Mucosa of stomach (tissue), 1 donor: ENCODE measurements around the gene KATNBL1.
"Not testable (repeated sequence)": the region's sequence is repeated elsewhere in the genome, so short reads cannot be mapped to it uniquely, and the experiment has no call there.

Experiments
- H3K27me3 ChIP-seq: one replicate; pipeline ENCODE4 v1.7.0; 2013; ENCODE audit warnings: mild to moderate bottlenecking, low read length; ENCODE audit not compliant: control insufficient read depth, insufficient read depth
- H3K36me3 ChIP-seq: one replicate; pipeline ENCODE4 v1.7.0; 2013; ENCODE audit warnings: low read length; ENCODE audit not compliant: control insufficient read depth, insufficient read depth
- H3K4me1 ChIP-seq: one replicate; pipeline ENCODE4 v1.7.0; 2013; ENCODE audit warnings: mild to moderate bottlenecking, low read length; ENCODE audit not compliant: control insufficient read depth, insufficient read depth
- H3K4me3 ChIP-seq: one replicate; pipeline ENCODE4 v1.7.0; 2013; ENCODE audit warnings: low read length
- H3K9ac ChIP-seq: one replicate; pipeline ENCODE4 v1.7.0; 2013; ENCODE audit warnings: mild to moderate bottlenecking, low read length, moderate library complexity
- H3K9me3 ChIP-seq: one replicate; pipeline ENCODE4 v1.7.0; 2013; ENCODE audit warnings: mild to moderate bottlenecking, low read length, moderate library complexity; ENCODE audit not compliant: control insufficient read depth
- donor health status: Pancreatic carcinoma.

Gene KATNBL1

DNA sequence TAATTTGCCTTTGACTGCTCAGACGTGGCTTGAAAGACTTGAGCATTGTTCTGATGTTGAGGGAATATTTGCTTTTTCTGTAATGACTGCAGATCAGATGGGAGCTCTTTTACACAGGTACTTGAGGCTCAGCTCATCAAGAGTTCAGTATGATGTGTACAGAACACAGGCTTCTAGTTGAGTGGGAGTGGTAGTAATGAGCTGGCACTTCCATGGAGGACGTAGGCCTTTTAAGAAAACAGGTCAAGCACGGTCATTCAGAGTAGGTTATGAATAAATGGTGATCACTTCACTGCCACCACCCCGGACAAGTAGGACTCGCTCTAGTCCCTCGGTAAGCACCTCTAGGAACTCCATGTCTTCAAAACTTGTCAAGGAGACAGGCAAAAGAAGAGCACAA, 23.7 kb upstream of the KATNBL1 start:
- no peaks in the 10 kb centered on the region for H3K4me1 ChIP-seq
- no peak overlapping the region for H3K4me3 ChIP-seq
- H3K36me3 ChIP-seq = no peaks in the 10 kb centered on the region

DNA sequence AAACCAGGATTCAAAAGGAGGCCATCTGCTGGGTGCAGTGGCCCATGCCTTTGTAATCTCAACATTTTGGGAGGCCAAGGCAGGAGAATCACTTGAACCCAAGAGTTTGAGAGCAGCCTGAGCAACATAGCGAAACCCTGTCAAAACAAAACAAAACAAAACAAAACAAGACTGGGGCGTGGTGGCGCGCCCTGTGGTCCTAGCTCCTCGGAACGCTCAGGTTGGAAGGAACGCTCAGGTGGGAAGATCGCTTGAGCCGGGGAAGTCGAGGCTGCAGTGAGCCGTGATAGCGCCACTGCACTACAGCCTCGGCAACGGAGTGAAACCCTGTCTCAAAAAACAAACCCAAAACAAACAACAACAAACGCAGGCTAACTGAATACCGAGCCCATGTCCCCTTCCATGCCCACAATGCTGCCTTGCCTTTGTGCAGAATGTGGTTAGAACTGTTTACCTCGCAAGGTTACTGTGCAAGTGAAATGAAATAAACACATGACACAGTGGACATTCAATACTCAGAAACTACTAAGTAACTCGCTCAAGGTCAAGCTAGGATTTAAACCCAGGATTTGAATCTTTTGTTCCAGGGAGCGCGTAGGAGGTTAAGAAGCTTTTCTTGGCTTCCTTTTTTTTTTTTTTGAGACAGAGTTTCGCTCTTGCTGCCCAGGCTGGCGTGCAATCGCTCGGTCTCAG, 14.2 kb upstream of the KATNBL1 start:
- Histone ChIP-seq H3K4me3 (peak overlapping the region; percentile 93), H3K9ac (peak overlapping the region; percentile 87), H3K9me3 (no peaks in the 10 kb centered on the region), H3K4me1 (peaks cover 8% of the 10 kb centered on the region), H3K27me3 (no peaks in the 10 kb centered on the region), H3K36me3 (no peaks in the 10 kb centered on the region)

More for the DNA sequence above, 23.7 kb upstream of the KATNBL1 start:
- Histone ChIP-seq H3K9ac (no peak overlapping the region), H3K27me3 (no peaks in the 10 kb centered on the region), H3K9me3 (no peaks in the 10 kb centered on the region)

DNA sequence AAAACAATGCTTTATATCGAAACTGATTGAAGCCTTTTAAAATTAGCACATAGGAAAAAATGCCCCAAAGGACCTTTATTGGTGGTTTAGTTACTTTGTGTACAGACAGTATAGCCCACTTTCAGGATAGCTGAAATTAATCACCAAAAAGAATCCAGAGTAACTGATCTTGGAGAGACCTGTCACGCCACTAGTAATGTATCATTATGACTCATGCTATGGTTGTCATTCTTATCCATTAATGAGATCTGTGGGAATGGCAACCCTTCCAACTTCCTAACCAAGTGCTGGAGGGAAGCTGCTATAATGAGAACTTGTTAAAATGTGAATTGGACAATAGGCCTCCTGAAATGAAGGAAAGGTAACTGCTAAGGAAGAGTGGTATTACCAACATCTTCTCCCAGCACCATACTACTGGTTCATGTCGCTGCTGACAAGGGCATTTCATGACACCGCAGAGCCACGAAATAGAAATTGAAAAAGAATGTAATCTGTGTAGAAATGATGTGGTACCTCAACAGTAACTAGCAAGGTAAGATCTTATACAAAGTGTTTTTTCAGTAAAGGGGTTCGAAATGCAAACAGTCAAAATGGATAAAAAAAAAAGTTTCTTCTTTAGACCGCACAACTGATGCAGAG, 7.8 kb upstream of the KATNBL1 start:
- no peaks in the 10 kb centered on the region for H3K9me3 ChIP-seq
- H3K9ac ChIP-seq = no peak overlapping the region
- no peaks in the 10 kb centered on the region for H3K27me3 ChIP-seq
- no peaks in the 10 kb centered on the region for H3K4me1 ChIP-seq
- H3K36me3 ChIP-seq = no peaks in the 10 kb centered on the region
- no peak overlapping the region for H3K4me3 ChIP-seq

DNA sequence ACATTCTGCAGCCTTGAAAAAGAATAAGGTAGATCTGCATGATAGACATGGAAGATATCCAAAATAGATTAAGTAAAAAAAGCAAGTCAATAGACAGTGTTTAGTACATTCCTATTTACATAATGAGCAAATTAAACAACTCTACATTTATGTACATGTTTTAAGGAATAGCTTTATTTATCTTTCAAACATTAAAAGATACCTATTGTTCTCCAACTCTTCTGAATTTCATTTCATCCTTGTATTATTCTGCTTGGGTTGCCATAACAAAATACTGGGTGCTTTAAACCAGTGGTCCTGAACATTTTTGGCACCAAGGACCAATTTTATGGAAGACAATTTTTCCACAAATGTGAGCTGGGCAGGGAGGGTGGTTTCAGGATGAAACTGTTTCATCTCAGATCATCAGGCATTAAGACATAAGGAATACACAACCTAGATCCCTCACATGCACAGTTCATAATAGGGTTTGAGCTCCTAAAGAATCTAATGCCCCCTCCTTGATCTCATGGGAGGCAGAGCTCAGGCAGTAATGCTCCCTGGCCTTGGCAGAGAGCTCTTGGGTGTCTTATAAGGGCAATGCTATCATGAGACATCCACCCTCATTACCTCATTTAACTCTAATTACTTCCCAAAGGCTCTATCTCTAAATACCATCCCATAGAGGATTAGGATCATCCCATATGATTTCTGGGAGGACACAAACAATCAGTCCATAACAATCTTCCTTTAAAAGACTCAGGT, 6.8 kb upstream of the KATNBL1 start:
- H3K9ac ChIP-seq = no peak overlapping the region
- H3K9me3 ChIP-seq = no peaks in the 10 kb centered on the region
- H3K4me1 ChIP-seq = no peaks in the 10 kb centered on the region
- no peaks in the 10 kb centered on the region for H3K36me3 ChIP-seq
- no peaks in the 10 kb centered on the region for H3K27me3 ChIP-seq
- no peak overlapping the region for H3K4me3 ChIP-seq

DNA sequence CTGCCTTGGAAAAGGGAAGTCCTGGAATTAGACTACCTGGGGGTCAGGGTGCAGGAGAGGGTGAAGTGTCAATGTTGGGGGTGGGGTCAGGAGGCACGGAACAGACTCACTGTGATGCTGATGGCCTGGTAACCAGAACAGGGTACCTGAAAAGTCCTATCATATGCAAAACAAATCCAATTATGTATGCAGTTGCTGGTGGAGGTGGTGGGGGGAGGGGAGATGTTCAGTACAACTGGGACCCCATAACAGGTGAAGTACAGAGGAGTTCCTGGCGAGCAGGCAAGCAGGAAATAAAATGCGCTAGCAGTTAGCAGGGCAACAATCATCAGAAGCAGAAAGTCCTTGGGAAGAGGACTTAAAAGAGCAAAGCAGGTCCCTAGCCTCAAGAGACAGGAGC, 4.2 kb upstream of the KATNBL1 start:
- no peaks in the 10 kb centered on the region for H3K27me3 ChIP-seq
- H3K4me1 ChIP-seq = peaks cover under 1% of the 10 kb centered on the region
- H3K9ac ChIP-seq = no peak overlapping the region
- no peak overlapping the region for H3K4me3 ChIP-seq
- H3K36me3 ChIP-seq = no peaks in the 10 kb centered on the region
- no peaks in the 10 kb centered on the region for H3K9me3 ChIP-seq

DNA sequence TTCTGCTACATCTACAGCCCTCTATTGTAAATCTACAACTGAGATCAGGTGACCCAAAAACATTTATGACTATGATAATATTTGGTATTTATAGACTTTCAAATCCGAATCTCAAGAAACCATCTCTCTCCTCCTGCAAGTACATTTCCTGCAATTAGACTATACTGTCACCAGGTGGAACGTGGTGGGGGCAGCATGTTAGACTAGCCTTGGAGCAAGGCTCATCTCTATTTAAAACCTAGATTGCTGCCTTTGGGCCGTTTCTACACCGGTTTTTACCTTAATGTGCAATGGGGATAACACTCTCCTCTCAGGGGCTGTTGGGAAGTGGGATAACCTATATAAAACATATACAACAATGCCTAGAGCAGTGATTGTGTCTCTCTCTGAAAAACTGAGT, 3.8 kb upstream of the KATNBL1 start:
- Histone ChIP-seq H3K4me3 (no peak overlapping the region), H3K36me3 (no peaks in the 10 kb centered on the region), H3K9me3 (no peaks in the 10 kb centered on the region), H3K4me1 (peaks cover 5% of the 10 kb centered on the region), H3K27me3 (no peaks in the 10 kb centered on the region), H3K9ac (no peak overlapping the region)

DNA sequence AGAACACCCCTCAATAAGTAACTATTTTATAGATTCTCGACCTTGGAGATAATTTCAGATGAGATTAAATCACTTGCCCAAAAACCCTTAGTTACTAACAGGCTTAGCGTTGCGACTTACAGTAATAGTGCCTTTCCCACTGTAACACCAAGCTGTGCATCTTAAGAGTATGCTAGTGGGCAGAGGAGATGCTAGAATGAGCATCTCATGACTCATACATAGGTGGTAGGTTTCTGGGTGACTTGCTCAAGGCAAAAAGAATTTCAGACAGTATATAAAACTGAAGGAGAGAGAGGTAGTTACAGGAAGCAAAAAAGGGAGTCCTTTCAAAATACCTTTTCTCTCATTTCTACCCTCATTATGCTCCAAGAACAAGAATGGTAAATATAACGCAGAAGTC, 3.9 kb downstream of the KATNBL1 start:
- Histone ChIP-seq H3K9ac (no peak overlapping the region), H3K4me1 (peaks cover 11% of the 10 kb centered on the region), H3K9me3 (no peaks in the 10 kb centered on the region), H3K27me3 (no peaks in the 10 kb centered on the region), H3K4me3 (no peak overlapping the region), H3K36me3 (no peaks in the 10 kb centered on the region)

DNA sequence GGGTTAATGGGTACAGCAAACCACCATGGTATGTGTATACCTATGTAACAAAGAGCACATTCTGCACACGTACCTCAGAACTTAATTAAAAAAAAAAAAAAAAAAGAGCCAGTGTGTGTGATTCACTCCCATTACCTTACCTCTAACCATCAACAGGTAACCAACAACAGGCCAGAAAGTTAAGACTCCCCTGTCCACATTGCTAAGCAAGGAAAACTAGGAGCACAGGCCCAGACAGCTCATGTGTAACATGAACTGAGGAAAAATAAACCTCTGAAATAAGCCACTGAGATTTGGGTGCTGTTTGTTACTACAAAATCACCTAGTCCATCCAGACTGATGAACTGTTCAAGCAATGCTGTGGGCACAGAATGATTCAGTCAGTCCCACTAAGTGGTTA, 6.0 kb downstream of the KATNBL1 start:
- H3K9ac ChIP-seq = no peak overlapping the region
- peaks cover 9% of the 10 kb centered on the region for H3K4me1 ChIP-seq
- no peaks in the 10 kb centered on the region for H3K9me3 ChIP-seq
- no peak overlapping the region for H3K4me3 ChIP-seq
- no peaks in the 10 kb centered on the region for H3K36me3 ChIP-seq
- H3K27me3 ChIP-seq = no peaks in the 10 kb centered on the region

DNA sequence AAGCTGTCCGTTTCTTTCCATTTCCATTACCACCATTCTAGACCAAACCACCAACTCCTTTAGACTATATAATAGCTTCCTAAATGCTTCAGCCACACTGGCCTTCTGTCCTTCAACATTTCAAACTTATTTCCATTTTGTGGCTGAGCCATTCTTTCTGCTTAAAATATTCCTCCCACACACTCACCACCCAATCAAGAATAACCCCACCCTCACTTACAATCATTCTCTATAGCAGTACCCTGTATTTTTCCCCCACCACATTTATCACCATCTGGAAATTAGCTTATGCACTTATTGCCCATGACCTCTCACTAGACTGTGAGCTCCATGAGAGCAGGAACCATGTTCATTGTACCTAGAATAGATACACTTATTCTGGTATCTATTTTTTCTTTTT, 6.6 kb downstream of the KATNBL1 start:
- Histone ChIP-seq H3K4me1 (peaks cover 3% of the 10 kb centered on the region), H3K9me3 (no peaks in the 10 kb centered on the region), H3K27me3 (no peaks in the 10 kb centered on the region), H3K4me3 (no peak overlapping the region), H3K9ac (no peak overlapping the region), H3K36me3 (no peaks in the 10 kb centered on the region)

DNA sequence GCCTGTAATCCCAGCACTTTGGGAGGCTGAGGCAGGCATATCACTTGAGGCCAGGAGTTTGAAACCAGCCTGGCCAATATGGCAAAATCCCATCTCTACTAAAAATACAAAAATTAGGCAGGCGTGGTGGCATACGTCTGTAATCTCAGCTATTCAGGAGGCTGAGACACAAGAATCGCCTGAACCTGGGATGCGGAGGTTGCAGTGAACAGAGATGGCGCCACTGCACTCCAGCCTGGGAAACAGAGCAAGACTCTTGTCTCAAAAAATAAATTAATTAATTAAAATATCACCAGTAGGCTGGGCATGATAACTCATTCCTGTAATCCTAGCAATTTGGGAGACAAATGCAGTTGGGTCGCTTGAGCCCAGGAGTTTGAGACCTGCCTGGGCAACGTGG, 16.6 kb downstream of the KATNBL1 start:
- H3K27me3 ChIP-seq, H3K36me3 ChIP-seq, H3K4me3 ChIP-seq, H3K9ac ChIP-seq, H3K9me3 ChIP-seq, H3K4me1 ChIP-seq: not testable (repeated sequence)

DNA sequence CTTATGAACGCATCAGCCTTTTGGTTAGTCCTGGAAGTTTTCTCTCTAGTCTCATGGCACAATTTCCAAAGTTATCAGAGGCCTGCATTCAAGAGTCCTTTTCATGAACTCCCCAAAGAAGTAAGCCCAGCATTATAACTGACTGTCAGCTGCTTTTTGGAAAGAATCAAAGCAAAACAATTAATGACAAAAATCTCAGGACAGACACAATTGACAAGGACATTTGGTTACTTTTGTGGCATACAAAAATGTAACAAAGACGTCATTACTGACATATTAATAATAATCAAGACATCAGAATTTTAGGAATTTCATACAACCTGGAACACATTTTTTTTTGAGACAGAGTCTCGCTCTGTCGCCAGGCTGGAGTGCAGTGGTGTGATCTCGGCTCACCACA, 21.2 kb downstream of the KATNBL1 start:
- no peaks in the 10 kb centered on the region for H3K4me1 ChIP-seq
- no peak overlapping the region for H3K4me3 ChIP-seq
- no peaks in the 10 kb centered on the region for H3K9me3 ChIP-seq
- H3K36me3 ChIP-seq = no peaks in the 10 kb centered on the region
- H3K27me3 ChIP-seq = no peaks in the 10 kb centered on the region
- H3K9ac ChIP-seq = no peak overlapping the region

DNA sequence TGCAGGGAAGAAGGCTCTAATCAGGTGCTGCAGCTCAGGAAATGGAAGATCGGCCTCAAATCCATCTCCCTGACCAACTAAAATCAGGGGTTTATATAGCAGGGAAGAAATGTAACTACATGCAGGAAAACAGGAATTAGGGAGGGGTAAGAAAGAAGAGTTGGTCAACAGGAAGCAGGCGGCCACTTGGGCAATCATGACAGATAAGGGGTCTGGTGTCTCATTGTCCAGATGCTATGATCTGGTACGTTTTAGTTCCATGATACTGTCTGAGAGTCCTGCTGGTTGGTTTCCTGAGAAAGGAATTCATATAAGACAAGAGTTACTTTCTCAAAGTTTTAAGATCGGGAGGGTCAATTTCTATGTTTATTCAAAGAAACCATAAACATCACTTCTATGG, 24.2 kb downstream of the KATNBL1 start:
- H3K9me3 ChIP-seq = no peaks in the 10 kb centered on the region
- no peak overlapping the region for H3K4me3 ChIP-seq
- H3K9ac ChIP-seq = no peak overlapping the region
- no peaks in the 10 kb centered on the region for H3K36me3 ChIP-seq
- H3K27me3 ChIP-seq = no peaks in the 10 kb centered on the region
- no peaks in the 10 kb centered on the region for H3K4me1 ChIP-seq
